GM12872 (cell line): ENCODE measurements around the gene INPP5B.

Experiments used
- TF ChIP-seq, protein P1 (sequence below): IDR thresholded peaks from 3 replicates; pipeline ENCODE4 v1.5.1; 2011; ENCODE audit warnings: low read depth, mild to moderate bottlenecking, low read length, moderate library complexity; ENCODE audit not compliant: insufficient read depth

Gene INPP5B

DNA sequence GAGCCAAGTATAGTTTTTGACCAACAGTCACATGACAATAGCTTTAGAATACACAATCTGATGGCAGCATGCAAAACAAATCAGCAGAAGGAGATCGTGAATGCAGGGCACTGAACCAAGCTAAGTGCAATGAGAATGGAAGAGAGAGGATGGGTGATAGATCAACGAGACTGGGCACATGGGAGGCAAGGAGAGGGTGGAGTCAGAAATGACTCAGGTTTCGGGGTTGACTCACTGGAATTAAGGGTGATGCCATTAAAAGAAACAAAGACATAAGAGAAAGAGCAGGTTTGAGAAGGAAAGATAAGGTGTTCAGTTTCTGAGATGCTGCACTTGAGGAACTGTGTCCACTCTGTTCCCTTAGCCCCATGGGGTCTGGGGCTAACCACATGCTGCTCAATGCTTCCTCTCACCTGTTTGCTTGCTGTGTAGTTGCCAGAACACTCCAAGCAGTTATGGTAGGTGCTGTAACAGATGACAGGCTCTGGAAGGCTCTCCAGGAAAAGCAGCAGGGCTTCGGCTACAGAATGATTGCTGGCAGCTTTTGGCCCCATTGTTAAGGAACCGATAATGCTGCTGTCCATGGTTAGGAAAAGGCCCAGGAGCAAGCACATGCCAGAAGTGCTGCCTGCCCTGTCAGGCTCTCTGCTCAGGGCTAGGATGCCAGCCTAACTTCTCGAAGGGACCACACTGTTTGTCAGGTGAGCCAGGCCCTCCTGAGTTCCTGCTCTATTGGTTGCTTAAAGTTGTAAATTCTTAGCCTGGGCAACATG is 81.3 kb downstream of the INPP5B start:
- TF ChIP-seq, protein P1, sequence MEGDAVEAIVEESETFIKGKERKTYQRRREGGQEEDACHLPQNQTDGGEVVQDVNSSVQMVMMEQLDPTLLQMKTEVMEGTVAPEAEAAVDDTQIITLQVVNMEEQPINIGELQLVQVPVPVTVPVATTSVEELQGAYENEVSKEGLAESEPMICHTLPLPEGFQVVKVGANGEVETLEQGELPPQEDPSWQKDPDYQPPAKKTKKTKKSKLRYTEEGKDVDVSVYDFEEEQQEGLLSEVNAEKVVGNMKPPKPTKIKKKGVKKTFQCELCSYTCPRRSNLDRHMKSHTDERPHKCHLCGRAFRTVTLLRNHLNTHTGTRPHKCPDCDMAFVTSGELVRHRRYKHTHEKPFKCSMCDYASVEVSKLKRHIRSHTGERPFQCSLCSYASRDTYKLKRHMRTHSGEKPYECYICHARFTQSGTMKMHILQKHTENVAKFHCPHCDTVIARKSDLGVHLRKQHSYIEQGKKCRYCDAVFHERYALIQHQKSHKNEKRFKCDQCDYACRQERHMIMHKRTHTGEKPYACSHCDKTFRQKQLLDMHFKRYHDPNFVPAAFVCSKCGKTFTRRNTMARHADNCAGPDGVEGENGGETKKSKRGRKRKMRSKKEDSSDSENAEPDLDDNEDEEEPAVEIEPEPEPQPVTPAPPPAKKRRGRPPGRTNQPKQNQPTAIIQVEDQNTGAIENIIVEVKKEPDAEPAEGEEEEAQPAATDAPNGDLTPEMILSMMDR = no peak

DNA sequence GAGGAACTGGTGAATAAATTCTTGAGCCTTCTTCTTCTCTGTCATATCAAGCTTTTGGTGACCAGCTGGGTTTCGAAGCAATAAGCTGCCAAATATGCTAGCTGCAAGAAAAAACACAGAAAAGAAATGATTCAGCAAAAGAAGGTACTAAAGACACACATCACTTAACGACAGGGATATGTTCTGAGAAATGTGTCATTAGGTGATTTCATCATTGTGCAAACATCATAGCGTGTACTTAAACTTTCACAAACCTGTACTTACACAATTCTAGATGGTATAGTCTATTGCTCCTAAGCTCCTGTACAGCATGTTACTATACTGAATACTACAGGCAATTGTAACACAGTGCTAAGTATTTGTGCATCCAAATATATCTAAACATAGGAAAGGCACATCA is 84.5 kb downstream of the INPP5B start:
- TF ChIP-seq, protein P1 = no peak

DNA sequence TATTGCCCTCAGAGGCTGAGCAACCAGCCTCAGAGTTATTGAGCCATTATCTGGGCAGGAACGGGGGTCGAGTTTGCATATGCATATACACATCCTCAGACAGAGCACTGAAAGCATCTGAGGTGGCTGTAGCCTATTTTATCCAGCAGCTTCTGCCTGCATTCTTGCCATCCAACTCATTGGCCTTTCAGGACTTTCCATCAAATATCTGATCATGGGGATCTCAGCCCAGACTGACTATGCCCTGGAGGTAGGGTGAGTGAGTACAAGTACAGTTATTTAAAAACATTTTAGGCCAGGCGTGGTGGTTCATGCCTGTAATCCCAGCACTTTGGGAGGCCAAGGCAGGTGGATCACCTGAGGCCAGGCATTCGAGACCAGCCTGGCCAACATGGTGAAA is 85.7 kb downstream of the INPP5B start:
- TF ChIP-seq, protein P1 = no peak

DNA sequence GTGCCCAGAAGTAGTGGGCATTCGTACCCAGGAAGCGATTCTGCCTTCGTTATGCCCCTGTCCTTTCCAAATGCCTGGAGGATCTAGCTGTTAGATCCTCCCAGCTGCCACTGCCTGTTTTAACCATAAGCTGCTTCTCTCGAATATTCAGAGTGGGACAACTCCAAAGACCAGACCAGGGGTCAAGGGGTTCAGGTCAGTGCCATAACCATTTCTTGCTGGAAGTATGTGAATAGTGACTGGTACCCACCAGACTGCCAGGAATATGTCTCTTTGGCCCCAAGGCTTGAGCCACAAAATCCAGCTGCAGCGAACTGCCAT is 86.5 kb downstream of the INPP5B start:
- TF ChIP-seq, protein P1 = no peak

DNA sequence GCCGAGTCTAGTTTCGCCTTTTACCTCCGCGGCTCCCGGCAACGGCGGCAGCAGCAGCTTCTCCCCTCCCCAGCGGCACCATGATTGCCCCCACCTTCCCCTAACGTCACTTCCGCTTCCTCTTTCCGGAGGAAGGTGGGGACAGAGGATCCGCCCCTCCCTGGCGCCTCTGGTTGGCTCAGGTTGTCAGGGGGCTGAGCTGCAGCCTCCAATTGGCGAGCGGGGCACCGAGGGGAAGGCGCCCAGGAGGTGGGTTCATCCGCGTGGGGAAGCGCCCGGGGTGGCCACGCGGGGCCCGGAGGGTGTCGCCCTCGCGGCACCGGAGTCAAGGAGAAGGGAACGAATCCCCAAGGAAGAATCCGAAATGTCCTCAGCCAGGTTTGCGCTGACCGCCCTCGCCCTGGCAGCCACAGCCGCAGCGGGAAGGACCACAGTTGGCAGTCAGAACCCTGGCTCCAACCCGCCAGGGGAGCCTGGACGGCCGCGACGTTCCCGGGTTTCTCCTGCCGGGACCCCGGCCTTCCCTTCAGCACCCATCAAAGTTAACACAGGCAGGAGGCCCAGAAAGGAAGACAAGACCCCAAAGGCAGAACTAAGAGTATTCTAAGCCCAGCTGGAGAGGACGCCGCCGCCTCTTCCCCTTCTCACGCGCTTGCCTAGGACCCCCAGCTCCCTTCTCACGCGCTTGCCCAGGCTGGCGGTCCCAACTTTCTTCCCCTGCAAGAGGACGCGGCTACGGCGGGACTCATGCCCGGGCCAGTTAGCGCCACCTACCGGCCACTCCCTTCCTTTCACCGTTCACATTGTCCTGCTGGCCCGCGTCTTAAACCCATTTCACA is 87.1 kb downstream of the INPP5B start, which contains the start of gene MTF1:
TSS of gene MTF1 (minus strand) at position 86 of the 839 bp plus-strand sequence. CDS start 1,934 bp downstream, outside the sequence.
- TF ChIP-seq, protein P1 = peak; percentile 90

DNA sequence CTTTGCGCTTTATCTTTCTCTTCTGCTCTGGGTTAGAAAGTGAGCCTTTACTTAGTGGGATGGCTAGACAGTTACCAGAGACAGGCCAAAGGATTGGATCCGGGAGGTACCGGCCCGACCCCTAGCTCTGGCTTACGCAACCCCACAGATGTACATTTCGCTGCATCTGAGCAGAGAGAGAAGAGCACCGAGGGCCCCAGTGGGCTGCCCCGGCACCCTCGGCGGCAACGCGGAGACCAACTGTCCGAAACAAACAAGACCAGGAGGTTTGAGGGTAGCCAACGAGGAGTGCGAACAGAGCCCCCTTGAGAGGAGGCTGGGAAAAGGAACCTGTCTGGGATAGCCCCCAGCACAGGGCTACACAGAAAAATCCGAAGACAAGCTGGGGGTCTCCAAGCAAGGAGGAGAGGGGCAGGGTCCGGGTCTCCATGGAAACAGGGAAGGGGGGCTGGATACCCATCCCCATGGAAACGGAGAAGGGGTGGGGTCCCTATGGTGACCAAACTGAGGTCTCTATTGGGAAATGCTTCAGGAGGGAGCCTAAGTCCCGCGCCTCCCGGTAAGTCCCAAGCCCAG is 87.8 kb downstream of the INPP5B start:
- TF ChIP-seq, protein P1 = no peak

DNA sequence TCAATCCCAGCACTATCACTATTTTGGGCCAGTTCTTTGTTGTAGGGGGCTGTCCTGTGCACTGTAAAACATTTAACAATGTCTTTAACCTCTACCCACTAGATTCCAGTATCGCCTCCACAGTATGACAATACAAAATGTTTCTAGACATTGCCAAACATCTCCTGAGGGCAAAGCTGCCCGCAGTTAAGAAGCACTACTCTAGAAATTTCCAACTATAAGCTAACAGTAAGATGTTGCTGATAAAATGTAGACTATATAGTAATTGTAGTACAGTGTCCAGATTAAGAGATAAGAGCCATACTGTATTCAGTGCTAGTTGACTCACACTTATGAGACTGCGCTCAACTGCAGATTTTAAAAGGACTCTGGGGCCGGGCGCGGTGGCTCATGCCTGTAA is 92.4 kb downstream of the INPP5B start:
- TF ChIP-seq, protein P1 = no peak
